ENCODE results near the gene ZACN.

DNA sequence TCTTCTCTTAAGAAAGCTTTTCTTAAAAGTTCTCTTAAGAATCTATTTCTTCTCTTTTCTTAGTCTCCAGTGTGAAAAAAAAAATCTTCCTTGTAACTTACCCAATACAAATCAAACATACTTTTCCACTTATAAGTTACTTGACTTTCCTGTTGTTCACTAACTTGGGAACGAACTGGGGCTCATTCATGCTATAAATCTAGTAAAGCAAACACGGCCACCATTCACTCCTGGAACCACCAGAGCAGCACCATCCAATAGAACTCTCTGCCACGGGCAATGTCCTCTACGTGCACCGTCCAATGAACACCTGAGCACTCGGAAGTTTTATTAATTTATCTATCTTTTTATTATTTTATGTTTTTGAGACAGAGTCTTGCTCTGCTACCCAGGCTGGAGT lies 27.4 kb upstream of the ZACN start:
- TF ChIP-seq, protein P1, sequence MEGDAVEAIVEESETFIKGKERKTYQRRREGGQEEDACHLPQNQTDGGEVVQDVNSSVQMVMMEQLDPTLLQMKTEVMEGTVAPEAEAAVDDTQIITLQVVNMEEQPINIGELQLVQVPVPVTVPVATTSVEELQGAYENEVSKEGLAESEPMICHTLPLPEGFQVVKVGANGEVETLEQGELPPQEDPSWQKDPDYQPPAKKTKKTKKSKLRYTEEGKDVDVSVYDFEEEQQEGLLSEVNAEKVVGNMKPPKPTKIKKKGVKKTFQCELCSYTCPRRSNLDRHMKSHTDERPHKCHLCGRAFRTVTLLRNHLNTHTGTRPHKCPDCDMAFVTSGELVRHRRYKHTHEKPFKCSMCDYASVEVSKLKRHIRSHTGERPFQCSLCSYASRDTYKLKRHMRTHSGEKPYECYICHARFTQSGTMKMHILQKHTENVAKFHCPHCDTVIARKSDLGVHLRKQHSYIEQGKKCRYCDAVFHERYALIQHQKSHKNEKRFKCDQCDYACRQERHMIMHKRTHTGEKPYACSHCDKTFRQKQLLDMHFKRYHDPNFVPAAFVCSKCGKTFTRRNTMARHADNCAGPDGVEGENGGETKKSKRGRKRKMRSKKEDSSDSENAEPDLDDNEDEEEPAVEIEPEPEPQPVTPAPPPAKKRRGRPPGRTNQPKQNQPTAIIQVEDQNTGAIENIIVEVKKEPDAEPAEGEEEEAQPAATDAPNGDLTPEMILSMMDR (conservative IDR thresholded peaks at IDR 0.05; ENCODE audit: low read length) = no peak
- TF ChIP-seq EZH2phosphoT487 (IDR thresholded peaks at IDR 0.05; ENCODE audit: borderline replicate concordance) = no peak

All from Loucy (cell line).